ENCODE measurements around the gene SOX4.

DNA sequence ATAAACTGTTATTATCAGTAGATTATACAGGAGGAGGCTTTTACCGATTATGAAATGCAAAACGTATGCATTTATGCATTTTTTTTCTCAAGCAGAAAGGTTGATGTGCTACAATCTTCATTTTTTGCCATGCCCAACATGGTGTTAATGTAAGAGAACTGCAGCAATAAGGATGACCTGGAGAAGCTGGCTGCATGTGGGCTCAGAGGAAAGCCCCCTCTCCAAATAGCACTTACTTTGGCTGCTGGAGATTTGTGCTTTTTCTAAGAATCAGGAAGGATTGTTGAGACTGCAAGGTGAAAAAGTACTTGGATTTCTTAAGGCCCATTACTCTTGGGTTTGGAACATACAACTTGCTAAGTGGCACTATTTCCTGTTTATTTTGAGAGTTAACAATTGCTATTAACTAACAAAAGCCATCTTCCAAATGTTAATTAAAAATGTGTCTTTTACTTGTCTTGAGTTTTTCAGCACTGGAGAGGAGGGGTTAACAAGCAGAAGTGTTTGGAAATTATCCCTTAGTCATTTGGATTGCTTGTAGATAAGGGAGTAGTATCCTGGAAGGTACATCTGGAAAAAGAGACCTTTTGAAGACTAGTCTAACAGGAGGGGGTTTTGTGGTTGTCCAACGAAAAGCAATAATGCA is 5.6 kb downstream of the SOX4 start:
- no peak for TF ChIP-seq EZH2 (IDR thresholded peaks at IDR 0.05; ENCODE audit: low read length, missing control alignments)
- TF ChIP-seq, protein P1, sequence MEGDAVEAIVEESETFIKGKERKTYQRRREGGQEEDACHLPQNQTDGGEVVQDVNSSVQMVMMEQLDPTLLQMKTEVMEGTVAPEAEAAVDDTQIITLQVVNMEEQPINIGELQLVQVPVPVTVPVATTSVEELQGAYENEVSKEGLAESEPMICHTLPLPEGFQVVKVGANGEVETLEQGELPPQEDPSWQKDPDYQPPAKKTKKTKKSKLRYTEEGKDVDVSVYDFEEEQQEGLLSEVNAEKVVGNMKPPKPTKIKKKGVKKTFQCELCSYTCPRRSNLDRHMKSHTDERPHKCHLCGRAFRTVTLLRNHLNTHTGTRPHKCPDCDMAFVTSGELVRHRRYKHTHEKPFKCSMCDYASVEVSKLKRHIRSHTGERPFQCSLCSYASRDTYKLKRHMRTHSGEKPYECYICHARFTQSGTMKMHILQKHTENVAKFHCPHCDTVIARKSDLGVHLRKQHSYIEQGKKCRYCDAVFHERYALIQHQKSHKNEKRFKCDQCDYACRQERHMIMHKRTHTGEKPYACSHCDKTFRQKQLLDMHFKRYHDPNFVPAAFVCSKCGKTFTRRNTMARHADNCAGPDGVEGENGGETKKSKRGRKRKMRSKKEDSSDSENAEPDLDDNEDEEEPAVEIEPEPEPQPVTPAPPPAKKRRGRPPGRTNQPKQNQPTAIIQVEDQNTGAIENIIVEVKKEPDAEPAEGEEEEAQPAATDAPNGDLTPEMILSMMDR (conservative IDR thresholded peaks at IDR 0.05 in 1 of 2, IDR thresholded peaks at IDR 0.05 in 1 of 2; ENCODE audit: low read depth in 1 of 2, low read length in 2 of 2): no peak

All from fibroblast of lung (primary cell).